ENCODE measurements around the gene SYT9.

SYT9 gene

DNA sequence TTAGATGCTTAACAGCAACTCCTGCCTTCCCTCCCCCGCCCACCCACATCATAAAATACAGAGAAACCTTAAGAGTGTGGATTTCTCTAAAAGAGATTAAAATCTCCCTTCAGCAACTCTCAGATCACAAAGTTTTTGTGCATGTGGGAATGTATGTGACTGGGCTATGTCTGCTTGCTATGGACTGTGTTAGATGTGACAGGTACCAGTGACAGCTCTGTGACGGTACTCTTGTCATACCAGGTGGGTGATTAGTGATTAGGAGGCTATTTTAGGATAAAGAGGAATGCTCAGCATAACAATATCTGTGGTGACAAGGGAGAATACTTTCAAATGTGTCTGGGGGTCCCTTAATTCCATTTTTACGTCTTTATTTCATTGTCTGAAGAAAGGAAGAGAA lies 60.2 kb downstream of the SYT9 start:
- Histone ChIP-seq H2AFZ (ENCODE audit: insufficient read depth, low read length, poor library complexity) (no peak overlapping the region), H3K4ac (ENCODE audit: low read depth, low read length) (no peak overlapping the region), H3K27ac (ENCODE audit: low read depth, low read length) (no peak overlapping the region), H3K4me3 (ENCODE audit: low read depth, low read length) (no peak overlapping the region), H4K91ac (ENCODE audit: low read depth, low read length) (no peak overlapping the region), H3K79me1 (ENCODE audit: low read length) (no peaks in the 10 kb centered on the region), H2BK5ac (ENCODE audit: low read depth, low read length, poor library complexity) (no peak overlapping the region), H3K36me3 (ENCODE audit: control insufficient read depth in 1 of 2, insufficient read depth in 2 of 2, low read length in 2 of 2) (no peaks in the 10 kb centered on the region), H4K8ac (ENCODE audit: low read depth, low read length) (no peak overlapping the region), H2AK5ac (ENCODE audit: low read length) (no peak overlapping the region), H3K27me3 (ENCODE audit: insufficient read depth, low read length) (no peaks in the 10 kb centered on the region), H3K18ac (ENCODE audit: low read length) (no peak overlapping the region), H3K9me3 (ENCODE audit: insufficient read depth, low read depth, low read length) (no peaks in the 10 kb centered on the region), H2BK12ac (ENCODE audit: low read length) (no peak overlapping the region), H3K4me1 (ENCODE audit: control insufficient read depth in 1 of 2, insufficient read depth in 2 of 2, low read length in 2 of 2) (peaks cover 0 to 5% of the 10 kb centered on the region in 2 experiments), H3K79me2 (ENCODE audit: control insufficient read depth, insufficient read depth, low read length, poor library complexity) (no peaks in the 10 kb centered on the region), H2BK120ac (ENCODE audit: insufficient read depth, low read length, poor library complexity) (no peak overlapping the region), H3K9ac (ENCODE audit: low read length) (no peak overlapping the region), H3K23ac (ENCODE audit: low read length) (no peak overlapping the region), H3K4me2 (ENCODE audit: low read length) (no peak overlapping the region), H4K12ac (ENCODE audit: low read depth, low read length) (no peak overlapping the region), H3K14ac (ENCODE audit: low read length) (no peak overlapping the region)
- DNase-seq: no peak
- WGBS (ENCODE audit: extremely low coverage, insufficient coverage, insufficient read length): no CpG with 5 or more reads among the region's 3 CpGs

DNA sequence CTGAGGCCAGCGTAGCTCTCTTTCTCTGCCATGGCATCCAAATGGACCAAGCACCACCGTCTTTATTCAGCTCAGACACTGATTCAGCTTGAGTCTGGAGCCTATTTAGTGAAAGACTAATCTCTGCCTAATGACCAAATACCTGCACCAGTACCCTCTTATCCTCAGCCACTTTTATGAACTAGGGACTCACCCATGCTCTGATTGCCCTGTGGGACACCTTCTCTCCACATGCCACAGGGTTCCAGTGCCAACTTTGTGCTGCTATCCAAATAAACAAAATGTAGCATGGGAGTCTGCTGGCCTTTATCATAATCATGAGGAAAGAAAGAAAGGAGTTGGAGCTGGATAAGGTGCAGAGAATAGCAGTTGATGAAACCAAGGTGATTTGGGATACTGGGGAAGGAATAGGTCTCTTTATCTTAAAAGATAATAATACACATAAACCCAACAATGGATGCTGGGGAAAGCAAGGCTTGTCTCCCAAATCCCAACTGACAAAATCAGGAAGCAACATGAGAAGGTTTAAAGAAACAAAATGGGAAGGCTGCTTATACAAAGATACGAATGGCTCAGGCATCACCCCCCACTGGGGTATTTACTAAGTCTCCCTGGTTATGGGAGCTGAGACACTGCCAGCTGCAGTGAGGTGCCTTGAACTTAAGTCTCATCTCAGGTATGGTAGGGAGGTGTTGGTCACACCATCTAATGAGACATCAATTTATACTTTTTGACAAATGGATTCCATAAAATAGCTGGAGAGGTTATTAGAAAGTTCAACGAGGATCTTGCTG lies 63.3 kb downstream of the SYT9 start:
- Histone ChIP-seq H3K4me2 (ENCODE audit: low read length) (no peak overlapping the region), H3K18ac (ENCODE audit: low read length) (no peak overlapping the region), H3K9me3 (ENCODE audit: insufficient read depth, low read depth, low read length) (no peaks in the 10 kb centered on the region), H4K12ac (ENCODE audit: low read depth, low read length) (no peak overlapping the region), H2BK12ac (ENCODE audit: low read length) (no peak overlapping the region), H2BK120ac (ENCODE audit: insufficient read depth, low read length, poor library complexity) (no peak overlapping the region), H3K79me2 (ENCODE audit: control insufficient read depth, insufficient read depth, low read length, poor library complexity) (no peaks in the 10 kb centered on the region), H3K27ac (ENCODE audit: low read depth, low read length) (no peak overlapping the region), H4K91ac (ENCODE audit: low read depth, low read length) (no peak overlapping the region), H3K14ac (ENCODE audit: low read length) (no peak overlapping the region), H3K9ac (ENCODE audit: low read length) (no peak overlapping the region), H3K4ac (ENCODE audit: low read depth, low read length) (no peak overlapping the region), H2BK5ac (ENCODE audit: low read depth, low read length, poor library complexity) (no peak overlapping the region), H3K4me1 (ENCODE audit: control insufficient read depth in 1 of 2, insufficient read depth in 2 of 2, low read length in 2 of 2) (peaks cover 0 to 5% of the 10 kb centered on the region in 2 experiments), H3K4me3 (ENCODE audit: low read depth, low read length) (no peak overlapping the region), H3K79me1 (ENCODE audit: low read length) (no peaks in the 10 kb centered on the region), H3K27me3 (ENCODE audit: insufficient read depth, low read length) (no peaks in the 10 kb centered on the region), H2AFZ (ENCODE audit: insufficient read depth, low read length, poor library complexity) (no peak overlapping the region), H4K8ac (ENCODE audit: low read depth, low read length) (no peak overlapping the region), H3K23ac (ENCODE audit: low read length) (no peak overlapping the region), H2AK5ac (ENCODE audit: low read length) (no peak overlapping the region), H3K36me3 (ENCODE audit: control insufficient read depth in 1 of 2, insufficient read depth in 2 of 2, low read length in 2 of 2) (no peaks in the 10 kb centered on the region)
- no peak for DNase-seq
- no CpG with 5 or more reads among the region's 4 CpGs for WGBS (ENCODE audit: extremely low coverage, insufficient coverage, insufficient read length)

DNA sequence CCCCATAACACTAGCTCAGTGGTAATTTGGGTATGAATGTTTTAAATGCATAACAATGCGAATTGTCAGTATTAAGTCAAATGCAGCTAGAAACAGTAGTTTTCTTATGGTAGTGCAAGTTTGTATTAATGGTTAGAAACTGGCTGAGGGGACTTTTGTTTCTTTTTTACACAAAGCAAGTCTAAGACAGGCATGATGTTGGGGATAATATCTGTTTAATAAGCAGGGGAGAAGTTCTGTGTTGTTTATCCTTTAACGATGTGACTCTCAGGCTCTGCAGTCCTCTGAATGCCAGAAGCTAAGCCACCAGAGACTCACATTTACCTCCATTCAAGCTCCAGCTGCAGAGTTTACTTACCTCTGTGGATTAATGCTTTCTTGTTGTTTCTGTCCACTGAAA lies 67.8 kb downstream of the SYT9 start:
- no peaks in the 10 kb centered on the region for H3K79me2 ChIP-seq (ENCODE audit: control insufficient read depth, insufficient read depth, low read length, poor library complexity)
- H3K27ac ChIP-seq (ENCODE audit: low read depth, low read length): no peak overlapping the region
- H4K8ac ChIP-seq (ENCODE audit: low read depth, low read length): no peak overlapping the region
- no peak overlapping the region for H3K4me3 ChIP-seq (ENCODE audit: low read depth, low read length)
- WGBS (ENCODE audit: extremely low coverage, insufficient coverage, insufficient read length): no CpG with 5 or more reads among the region's 2 CpGs
- H3K4ac ChIP-seq (ENCODE audit: low read depth, low read length): no peak overlapping the region
- no peak for DNase-seq
- H2BK120ac ChIP-seq (ENCODE audit: insufficient read depth, low read length, poor library complexity): no peak overlapping the region
- H3K23ac ChIP-seq (ENCODE audit: low read length): no peak overlapping the region
- H3K36me3 ChIP-seq (ENCODE audit: control insufficient read depth in 1 of 2, insufficient read depth in 2 of 2, low read length in 2 of 2): no peaks in the 10 kb centered on the region
- no peak overlapping the region for H3K18ac ChIP-seq (ENCODE audit: low read length)
- H3K9me3 ChIP-seq (ENCODE audit: insufficient read depth, low read depth, low read length): no peaks in the 10 kb centered on the region
- no peak overlapping the region for H2AFZ ChIP-seq (ENCODE audit: insufficient read depth, low read length, poor library complexity)
- H2BK5ac ChIP-seq (ENCODE audit: low read depth, low read length, poor library complexity): no peak overlapping the region
- H3K27me3 ChIP-seq (ENCODE audit: insufficient read depth, low read length): no peaks in the 10 kb centered on the region
- H2AK5ac ChIP-seq (ENCODE audit: low read length): no peak overlapping the region
- H3K14ac ChIP-seq (ENCODE audit: low read length): no peak overlapping the region
- H3K4me2 ChIP-seq (ENCODE audit: low read length): no peak overlapping the region
- no peak overlapping the region for H3K9ac ChIP-seq (ENCODE audit: low read length)
- H3K4me1 ChIP-seq (ENCODE audit: control insufficient read depth in 1 of 2, insufficient read depth in 2 of 2, low read length in 2 of 2): no peaks in the 10 kb centered on the region
- H4K12ac ChIP-seq (ENCODE audit: low read depth, low read length): no peak overlapping the region
- H4K91ac ChIP-seq (ENCODE audit: low read depth, low read length): no peak overlapping the region
- no peak overlapping the region for H2BK12ac ChIP-seq (ENCODE audit: low read length)
- H3K79me1 ChIP-seq (ENCODE audit: low read length): no peaks in the 10 kb centered on the region

DNA sequence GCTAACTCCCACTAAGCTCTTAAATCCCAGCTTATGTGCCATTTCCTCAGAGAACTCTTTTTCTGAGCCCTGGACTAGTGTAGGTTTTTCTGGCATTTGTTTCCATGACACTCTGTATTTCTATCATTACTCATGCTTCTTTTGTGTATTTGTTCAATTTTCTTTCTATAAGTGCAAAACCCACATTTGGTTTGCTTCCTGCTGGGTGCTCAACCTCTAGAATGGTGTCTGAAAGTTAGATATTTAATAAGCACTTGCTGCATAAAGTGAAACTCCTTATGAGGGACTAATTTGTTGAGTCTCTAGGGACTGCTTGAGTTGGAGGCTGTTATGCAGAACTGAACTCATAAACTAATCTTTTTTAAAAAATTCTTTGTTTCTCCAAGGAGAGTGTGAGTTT lies 68.6 kb downstream of the SYT9 start:
- H4K8ac ChIP-seq (ENCODE audit: low read depth, low read length): no peak overlapping the region
- no peak overlapping the region for H3K27ac ChIP-seq (ENCODE audit: low read depth, low read length)
- H3K18ac ChIP-seq (ENCODE audit: low read length): no peak overlapping the region
- H3K4me2 ChIP-seq (ENCODE audit: low read length): no peak overlapping the region
- no peaks in the 10 kb centered on the region for H3K9me3 ChIP-seq (ENCODE audit: insufficient read depth, low read depth, low read length)
- no peaks in the 10 kb centered on the region for H3K27me3 ChIP-seq (ENCODE audit: insufficient read depth, low read length)
- no peaks in the 10 kb centered on the region for H3K79me1 ChIP-seq (ENCODE audit: low read length)
- H3K4ac ChIP-seq (ENCODE audit: low read depth, low read length): no peak overlapping the region
- no peak overlapping the region for H3K23ac ChIP-seq (ENCODE audit: low read length)
- H4K12ac ChIP-seq (ENCODE audit: low read depth, low read length): no peak overlapping the region
- no peaks in the 10 kb centered on the region for H3K36me3 ChIP-seq (ENCODE audit: control insufficient read depth in 1 of 2, insufficient read depth in 2 of 2, low read length in 2 of 2)
- H2AFZ ChIP-seq (ENCODE audit: insufficient read depth, low read length, poor library complexity): no peak overlapping the region
- no peak overlapping the region for H2AK5ac ChIP-seq (ENCODE audit: low read length)
- H3K9ac ChIP-seq (ENCODE audit: low read length): no peak overlapping the region
- H2BK5ac ChIP-seq (ENCODE audit: low read depth, low read length, poor library complexity): no peak overlapping the region
- H4K91ac ChIP-seq (ENCODE audit: low read depth, low read length): no peak overlapping the region
- no peak overlapping the region for H2BK120ac ChIP-seq (ENCODE audit: insufficient read depth, low read length, poor library complexity)
- no peak overlapping the region for H2BK12ac ChIP-seq (ENCODE audit: low read length)
- H3K14ac ChIP-seq (ENCODE audit: low read length): no peak overlapping the region
- no peak overlapping the region for H3K4me3 ChIP-seq (ENCODE audit: low read depth, low read length)
- no peak for DNase-seq
- no peaks in the 10 kb centered on the region for H3K79me2 ChIP-seq (ENCODE audit: control insufficient read depth, insufficient read depth, low read length, poor library complexity)
- H3K4me1 ChIP-seq (ENCODE audit: control insufficient read depth in 1 of 2, insufficient read depth in 2 of 2, low read length in 2 of 2): no peaks in the 10 kb centered on the region
